ENCODE data around the gene MCCC2. TPM values are rescaled to one million over a fixed set of nuclear protein-coding genes. Genes with fewer than 3 reads are reported as not detected.

Gene MCCC2
- total and polyA plus RNA-seq, 2 donors (not counting 1 experiment from before 2014, with no cell fraction given) = 25.7 to 49.7 TPM

DNA sequence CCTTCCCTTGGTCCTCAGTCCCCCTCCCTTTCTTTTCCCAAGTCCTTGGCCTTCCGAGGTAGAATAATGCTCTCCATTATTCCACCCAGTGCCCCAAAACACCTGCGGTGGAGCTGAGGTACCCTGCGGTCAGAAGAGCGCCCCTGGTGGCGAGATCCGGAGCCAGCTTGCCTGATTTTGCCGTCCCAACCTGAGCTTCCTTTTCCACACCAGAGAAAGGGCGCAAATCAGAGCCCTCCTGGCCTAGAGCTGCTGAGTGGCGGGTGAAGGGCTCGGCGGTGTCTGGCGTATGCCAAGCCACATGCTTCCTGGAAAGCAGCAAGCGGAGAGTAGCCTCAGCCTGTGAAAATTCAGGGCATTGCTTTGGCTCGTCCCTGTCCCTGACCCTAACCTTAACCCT, 110.8 kb downstream of the MCCC2 start:
- 82% methylated on average over 13 of the region's 14 CpGs for WGBS (ENCODE audit: insufficient coverage)
- Histone ChIP-seq H4K20me1 (ENCODE audit: control insufficient read depth, insufficient read depth, low read length, poor library complexity, severe bottlenecking) (no peaks in the 10 kb centered on the region), H3K9me3 (ENCODE audit: control extremely low read depth in 1 of 3, control insufficient read depth in 2 of 3, insufficient read depth in 1 of 3, low read length in 2 of 3) (peaks cover 0 to 10% (median 0%) of the 10 kb centered on the region in 3 donors), H3K79me2 (ENCODE audit: control insufficient read depth, insufficient read depth, low read length) (no peaks in the 10 kb centered on the region), H3K4me1 (ENCODE audit: control insufficient read depth in 2 of 2, insufficient read depth in 2 of 2, low read length in 2 of 2) (no peaks in the 10 kb centered on the region), H3K9ac (ENCODE audit: low read length) (no peak overlapping the region), H2AFZ (ENCODE audit: insufficient read depth, low read depth, low read length, poor library complexity, severe bottlenecking) (peak overlapping the region; percentile 65), H3K27me3 (replicated peaks in 1 of 4; ENCODE audit: control extremely low read depth in 1 of 4, control insufficient read depth in 3 of 4, insufficient read depth in 4 of 4, low read length in 3 of 4) (peaks cover 0 to 4% (median 0%) of the 10 kb centered on the region in 4 experiments), H3K27ac (ENCODE audit: low read length in 2 of 2) (no peak overlapping the region), H3K4me2 (replicated peaks; ENCODE audit: low read depth, low read length, poor library complexity, severe bottlenecking) (peak overlapping the region; percentile 40), H3K4me3 (ENCODE audit: control extremely low read depth in 1 of 5, extremely low read depth in 1 of 5, insufficient read depth in 1 of 5, low read depth in 2 of 5, low read length in 4 of 5) (no peak overlapping the region), H3K36me3 (replicated peaks in 1 of 2; ENCODE audit: control extremely low read depth in 1 of 2, control insufficient read depth in 1 of 2, extremely low read depth in 1 of 2, insufficient read depth in 2 of 2, low read length in 1 of 2) (no peaks in the 10 kb centered on the region)
- Mint-ChIP-seq H3K4me1 (peaks cover 5% of the 10 kb centered on the region), H3K9me3 (ENCODE audit: insufficient read depth) (peaks cover 5% of the 10 kb centered on the region), H3K4me3 (no peak overlapping the region), H3K27ac (no peak overlapping the region), H3K27me3 (peaks cover 24% of the 10 kb centered on the region)
- ATAC-seq (ENCODE audit: low read depth) (no peak), DNase-seq (no peak)
- TF ChIP-seq EZH2 (IDR thresholded peaks at IDR 0.05; ENCODE audit: borderline replicate concordance, insufficient read depth, low read depth, low read length, poor library complexity, severe bottlenecking) = no peak
- CTCF ChIA-PET = no interaction called here
- intact Hi-C loops (cut with micrococcal nuclease) = no loop called here
- POLR2A ChIA-PET = no interaction called here

DNA sequence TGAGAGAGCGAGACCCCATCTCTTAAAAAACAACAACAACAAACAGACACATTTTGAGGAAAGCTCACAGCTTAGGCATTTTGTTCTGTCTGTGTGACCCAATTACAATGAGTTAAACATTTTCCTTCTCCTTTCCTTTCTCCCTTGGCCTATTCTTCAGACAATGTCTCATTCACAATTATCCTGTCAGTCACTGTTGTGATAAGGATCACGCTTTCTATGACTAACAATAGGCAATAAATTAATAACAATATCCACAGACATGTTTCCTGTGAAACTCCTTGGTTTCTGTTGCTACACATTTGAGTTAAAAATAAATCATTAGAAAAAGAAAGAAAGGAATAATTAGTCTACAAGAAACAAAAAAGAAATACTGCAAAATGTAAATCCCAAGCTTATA, 112.1 kb downstream of the MCCC2 start:
- no peak for ATAC-seq (ENCODE audit: low read depth)
- TF ChIP-seq, protein P1, sequence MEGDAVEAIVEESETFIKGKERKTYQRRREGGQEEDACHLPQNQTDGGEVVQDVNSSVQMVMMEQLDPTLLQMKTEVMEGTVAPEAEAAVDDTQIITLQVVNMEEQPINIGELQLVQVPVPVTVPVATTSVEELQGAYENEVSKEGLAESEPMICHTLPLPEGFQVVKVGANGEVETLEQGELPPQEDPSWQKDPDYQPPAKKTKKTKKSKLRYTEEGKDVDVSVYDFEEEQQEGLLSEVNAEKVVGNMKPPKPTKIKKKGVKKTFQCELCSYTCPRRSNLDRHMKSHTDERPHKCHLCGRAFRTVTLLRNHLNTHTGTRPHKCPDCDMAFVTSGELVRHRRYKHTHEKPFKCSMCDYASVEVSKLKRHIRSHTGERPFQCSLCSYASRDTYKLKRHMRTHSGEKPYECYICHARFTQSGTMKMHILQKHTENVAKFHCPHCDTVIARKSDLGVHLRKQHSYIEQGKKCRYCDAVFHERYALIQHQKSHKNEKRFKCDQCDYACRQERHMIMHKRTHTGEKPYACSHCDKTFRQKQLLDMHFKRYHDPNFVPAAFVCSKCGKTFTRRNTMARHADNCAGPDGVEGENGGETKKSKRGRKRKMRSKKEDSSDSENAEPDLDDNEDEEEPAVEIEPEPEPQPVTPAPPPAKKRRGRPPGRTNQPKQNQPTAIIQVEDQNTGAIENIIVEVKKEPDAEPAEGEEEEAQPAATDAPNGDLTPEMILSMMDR (IDR thresholded peaks at IDR 0.05) = no peak
- TF ChIP-seq EZH2 (IDR thresholded peaks at IDR 0.05; ENCODE audit: borderline replicate concordance, insufficient read depth, low read depth, low read length, poor library complexity, severe bottlenecking) = no peak
- Mint-ChIP-seq H3K4me1 (peaks cover 5% of the 10 kb centered on the region), H3K4me3 (no peak overlapping the region), H3K27me3 (peaks cover 19% of the 10 kb centered on the region), H3K27ac (no peak overlapping the region), H3K9me3 (ENCODE audit: insufficient read depth) (peaks cover 5% of the 10 kb centered on the region)
- Histone ChIP-seq H3K27ac (ENCODE audit: low read length in 2 of 2) (no peak overlapping the region), H3K4me2 (replicated peaks; ENCODE audit: low read depth, low read length, poor library complexity, severe bottlenecking) (no peak overlapping the region), H3K79me2 (ENCODE audit: control insufficient read depth, insufficient read depth, low read length) (no peaks in the 10 kb centered on the region), H3K9ac (ENCODE audit: low read length) (no peak overlapping the region), H3K36me3 (replicated peaks in 1 of 2; ENCODE audit: control extremely low read depth in 1 of 2, control insufficient read depth in 1 of 2, extremely low read depth in 1 of 2, insufficient read depth in 2 of 2, low read length in 1 of 2) (no peaks in the 10 kb centered on the region), H2AFZ (ENCODE audit: insufficient read depth, low read depth, low read length, poor library complexity, severe bottlenecking) (no peak overlapping the region), H3K9me3 (ENCODE audit: control extremely low read depth in 1 of 3, control insufficient read depth in 2 of 3, insufficient read depth in 1 of 3, low read length in 2 of 3) (peaks cover 0 to 10% (median 0%) of the 10 kb centered on the region in 3 donors), H3K4me3 (ENCODE audit: control extremely low read depth in 1 of 5, extremely low read depth in 1 of 5, insufficient read depth in 1 of 5, low read depth in 2 of 5, low read length in 4 of 5) (no peak overlapping the region), H4K20me1 (ENCODE audit: control insufficient read depth, insufficient read depth, low read length, poor library complexity, severe bottlenecking) (no peaks in the 10 kb centered on the region), H3K27me3 (replicated peaks in 1 of 4; ENCODE audit: control extremely low read depth in 1 of 4, control insufficient read depth in 3 of 4, insufficient read depth in 4 of 4, low read length in 3 of 4) (no peaks in the 10 kb centered on the region), H3K4me1 (ENCODE audit: control insufficient read depth in 2 of 2, insufficient read depth in 2 of 2, low read length in 2 of 2) (no peaks in the 10 kb centered on the region)
- CTCF ChIA-PET = no interaction called here
- intact Hi-C loops (cut with micrococcal nuclease) = no loop called here
- DNase-seq = no peak
- POLR2A ChIA-PET = no interaction called here
- no CpG with 5 or more reads among the region's 2 CpGs for WGBS (ENCODE audit: insufficient coverage)

All from B cell (primary cell).